Mammary epithelial cell (primary cell): ENCODE results near the gene IGSF22.

Experiments
- EZH2 ChIP-seq: IDR thresholded peaks from 2 replicates; pipeline ENCODE4 v1.6.1; 2012; ENCODE audit warnings: low read length, inconsistent platforms, borderline replicate concordance
- TF ChIP-seq, protein P1 (sequence below), 2 donors: IDR thresholded peaks in 1 of 2; conservative IDR thresholded peaks in 1 of 2; 2 replicates each; pipeline ENCODE4 v1.5.1; 2011 to 2012; ENCODE audit warnings: inconsistent platforms in 2 of 2, low read length in 2 of 2, mild to moderate bottlenecking in 2 of 2, control low read depth in 1 of 2, low read depth in 1 of 2; ENCODE audit not compliant: insufficient read depth in 1 of 2; ENCODE audit errors: extremely low read depth in 1 of 2

DNA sequence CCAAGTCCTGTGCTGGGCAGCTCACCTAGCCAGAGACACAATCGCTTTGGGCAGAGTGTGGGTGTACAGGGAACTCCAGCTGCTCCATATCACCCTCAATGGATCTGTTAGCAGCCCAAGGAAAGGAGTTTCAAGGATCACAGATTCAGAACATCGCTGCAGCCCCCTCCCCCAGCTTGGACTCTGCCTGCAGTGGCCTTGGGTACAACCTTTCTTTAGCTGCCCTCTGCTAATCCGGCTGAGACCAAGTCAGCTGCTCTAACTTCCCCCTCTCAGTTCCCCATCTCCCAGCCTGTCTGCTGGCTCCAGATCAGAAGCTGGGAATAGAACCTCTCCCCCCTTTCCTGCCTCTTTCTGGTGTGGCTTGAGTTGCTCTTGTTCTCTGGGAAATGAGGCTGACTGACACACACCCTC, 26.1 kb downstream of the IGSF22 start:
- TF ChIP-seq, protein P1, sequence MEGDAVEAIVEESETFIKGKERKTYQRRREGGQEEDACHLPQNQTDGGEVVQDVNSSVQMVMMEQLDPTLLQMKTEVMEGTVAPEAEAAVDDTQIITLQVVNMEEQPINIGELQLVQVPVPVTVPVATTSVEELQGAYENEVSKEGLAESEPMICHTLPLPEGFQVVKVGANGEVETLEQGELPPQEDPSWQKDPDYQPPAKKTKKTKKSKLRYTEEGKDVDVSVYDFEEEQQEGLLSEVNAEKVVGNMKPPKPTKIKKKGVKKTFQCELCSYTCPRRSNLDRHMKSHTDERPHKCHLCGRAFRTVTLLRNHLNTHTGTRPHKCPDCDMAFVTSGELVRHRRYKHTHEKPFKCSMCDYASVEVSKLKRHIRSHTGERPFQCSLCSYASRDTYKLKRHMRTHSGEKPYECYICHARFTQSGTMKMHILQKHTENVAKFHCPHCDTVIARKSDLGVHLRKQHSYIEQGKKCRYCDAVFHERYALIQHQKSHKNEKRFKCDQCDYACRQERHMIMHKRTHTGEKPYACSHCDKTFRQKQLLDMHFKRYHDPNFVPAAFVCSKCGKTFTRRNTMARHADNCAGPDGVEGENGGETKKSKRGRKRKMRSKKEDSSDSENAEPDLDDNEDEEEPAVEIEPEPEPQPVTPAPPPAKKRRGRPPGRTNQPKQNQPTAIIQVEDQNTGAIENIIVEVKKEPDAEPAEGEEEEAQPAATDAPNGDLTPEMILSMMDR (conservative IDR thresholded peaks at IDR 0.05 in 1 of 2, IDR thresholded peaks at IDR 0.05 in 1 of 2; ENCODE audit: extremely low read depth in 1 of 2, insufficient read depth in 1 of 2, low read depth in 1 of 2, low read length in 2 of 2): no peak
- TF ChIP-seq EZH2: no peak
